K562 (cell line): ENCODE measurements around the gene GABRA6. TPM values are rescaled to one million over a fixed set of nuclear protein-coding genes. Genes with fewer than 3 reads are reported as not detected.

Source experiments
- polyA plus RNA-seq, 8 experiments: library from polyadenylated mRNA; depleted of rRNA in 4 of 8; stranded (reverse) in 5 of 8; unstranded in 3 of 8; fragments of >200 nt; fragmentation: Nextera tagmentation in 2 of 8; fragmentation: Illumina TruSeq in 1 of 8; extraction: Ambion mirVana in 2 of 8; extraction: Trizol in 1 of 8; gene quantifications; 2 replicates each; pipeline versions ENCODE4 v1.2.1 to v1.2.3, GENCODE V29; 2011 to 2014; ENCODE audit warnings: inconsistent platforms in 1 of 8, missing spikeins in 1 of 8
- total RNA-seq, 7 experiments: library from RNA; depleted of rRNA in 6 of 7; stranded (reverse); fragments of >200 nt in 6 of 7; fragmentation: Illumina TruSeq in 2 of 7; extraction: Trizol in 2 of 7; gene quantifications; 2 replicates each; pipeline versions ENCODE4 v1.2.1 to v1.2.3, GENCODE V29; 2011 to 2021; ENCODE audit warnings: low replicate concordance in 1 of 7

GABRA6 gene
- total and polyA plus RNA-seq, 9 of the 15 experiments (the other 6 are each of a cell fraction or from before 2014, with no cell fraction given) = not detected

Other genes starting within 250 kb of the GABRA6 start
- gene GABRB2, start 139.0 kb upstream of the GABRA6 start, total RNA-seq (2014; rRNA removed) = not detected in 2 replicates
- not detected in 2 replicates for gene GABRB2, start 139.0 kb upstream of the GABRA6 start, total RNA-seq (2014; rRNA removed; fragmentation: Illumina TruSeq; extraction: Trizol)
- gene GABRB2, start 139.0 kb upstream of the GABRA6 start, total RNA-seq (2015; rRNA removed; fragmentation: Illumina TruSeq; extraction: Trizol) = not detected in 2 replicates
- gene GABRB2, start 139.0 kb upstream of the GABRA6 start, total RNA-seq (2021) = not detected in 2 replicates
- not detected in 2 replicates for gene GABRB2, start 139.0 kb upstream of the GABRA6 start, polyA plus RNA-seq (2011; rRNA removed)
- gene GABRB2, start 139.0 kb upstream of the GABRA6 start, polyA plus RNA-seq (2014; fragmentation: Illumina TruSeq; extraction: Trizol) = not detected in 2 replicates
- not detected for gene GABRB2, start 139.0 kb upstream of the GABRA6 start, polyA plus RNA-seq (2014; fragmentation: Nextera tagmentation; extraction: Ambion mirVana)
- gene GABRB2, start 139.0 kb upstream of the GABRA6 start, polyA plus RNA-seq (2014; rRNA removed) = not detected in 2 replicates
- not detected in 2 replicates for gene GABRA1, start 162.4 kb downstream of the GABRA6 start, total RNA-seq (2014; rRNA removed)
- gene GABRA1, start 162.4 kb downstream of the GABRA6 start, total RNA-seq (2014; rRNA removed; fragmentation: Illumina TruSeq; extraction: Trizol) = not detected in 2 replicates
- not detected in 2 replicates for gene GABRA1, start 162.4 kb downstream of the GABRA6 start, total RNA-seq (2015; rRNA removed; fragmentation: Illumina TruSeq; extraction: Trizol)
- not detected in 2 replicates for gene GABRA1, start 162.4 kb downstream of the GABRA6 start, total RNA-seq (2021)
- gene GABRA1, start 162.4 kb downstream of the GABRA6 start, polyA plus RNA-seq (2011; rRNA removed) = not detected in 2 replicates
- not detected in 2 replicates for gene GABRA1, start 162.4 kb downstream of the GABRA6 start, polyA plus RNA-seq (2014; fragmentation: Illumina TruSeq; extraction: Trizol)
- under 1 TPM in 1 of 2 experiments, not detected in 1; 0.07 TPM for gene GABRA1, start 162.4 kb downstream of the GABRA6 start, polyA plus RNA-seq (2014; fragmentation: Nextera tagmentation; extraction: Ambion mirVana)
- not detected in 2 replicates for gene GABRA1, start 162.4 kb downstream of the GABRA6 start, polyA plus RNA-seq (2014; rRNA removed)